NCI-H748 (cell line): Measurements from ENCODE around the gene CPNE8.

Experiments
- DNase-seq: peaks from one replicate; lab custom pipeline; 2025; ENCODE audit not compliant: unreplicated experiment; lab: John Stamatoyannopoulos, UW

The CPNE8 gene

GRCh38 chr12:38838056-38838850 lies 67.1 kb downstream of the CPNE8 start:
- no peak for DNase-seq

DNA sequence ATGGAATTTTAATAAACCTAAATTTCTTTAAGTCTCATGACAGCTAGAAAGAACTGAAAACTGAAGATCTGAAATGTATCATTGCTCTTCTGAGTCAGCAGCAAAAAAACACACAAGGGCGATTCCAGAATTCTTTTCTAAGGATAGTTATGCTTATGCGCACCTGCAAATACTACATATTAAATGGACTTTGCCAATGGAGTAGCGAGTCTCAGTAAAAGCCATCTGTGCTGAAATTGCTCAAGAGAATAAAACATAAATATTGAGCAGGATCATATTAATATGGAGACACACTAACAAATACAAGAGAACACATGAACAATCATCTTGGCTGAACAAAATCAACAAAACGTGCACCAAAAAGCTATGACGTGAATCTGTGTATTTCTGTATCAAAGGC lies 73.7 kb downstream of the CPNE8 start:
- DNase-seq = no peak

- no peak for DNase-seq
Measured at GRCh38 chr12:38825006-38825405, 80.4 kb downstream of the CPNE8 start.

DNA sequence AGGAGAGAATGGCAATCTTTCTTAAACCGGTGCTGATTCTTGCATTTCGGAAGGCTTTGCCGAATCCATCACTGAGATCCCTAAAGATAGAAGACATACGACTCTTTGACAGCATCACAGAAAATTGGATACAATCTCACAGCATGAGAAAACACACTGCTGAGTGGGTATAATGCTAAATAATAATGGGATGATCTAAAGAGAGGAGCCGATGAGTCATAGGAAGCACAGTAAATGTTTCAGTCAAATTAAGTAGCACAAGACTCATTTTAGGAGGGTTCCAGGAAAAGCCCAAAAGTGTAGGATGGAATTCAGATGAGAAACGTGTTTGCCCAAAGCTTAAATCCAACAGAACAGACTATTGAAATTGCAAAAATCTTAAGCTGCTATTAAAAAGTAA lies 81.7 kb downstream of the CPNE8 start:
- DNase-seq = no peak

GRCh38 chr12:38823314-38823713 lies 82.1 kb downstream of the CPNE8 start:
- DNase-seq = no peak

DNA sequence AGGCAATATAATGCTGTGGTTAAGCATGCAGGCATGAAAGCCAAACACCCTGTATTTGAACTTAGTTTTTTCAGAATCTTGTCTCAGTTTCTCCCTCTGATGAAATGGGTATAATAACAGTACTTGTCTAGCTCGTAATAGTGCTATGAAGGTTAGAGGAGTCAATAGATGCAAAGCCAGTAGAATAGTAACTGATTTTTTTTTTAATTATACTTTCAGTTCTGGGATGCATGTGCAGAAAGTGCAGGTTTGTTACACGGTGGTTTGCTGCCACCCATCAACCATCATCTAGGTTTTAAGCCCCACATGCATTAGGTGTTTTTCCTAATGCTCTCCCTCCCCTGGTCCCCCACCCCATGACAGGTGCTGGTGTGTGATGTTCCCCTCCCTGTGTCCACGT lies 87.4 kb downstream of the CPNE8 start:
- no peak for DNase-seq

GRCh38 chr12:38813923-38814322 lies 91.5 kb downstream of the CPNE8 start:
- DNase-seq = no peak

GRCh38 chr12:38811814-38812356 lies 93.5 kb downstream of the CPNE8 start:
- DNase-seq = no peak

DNA sequence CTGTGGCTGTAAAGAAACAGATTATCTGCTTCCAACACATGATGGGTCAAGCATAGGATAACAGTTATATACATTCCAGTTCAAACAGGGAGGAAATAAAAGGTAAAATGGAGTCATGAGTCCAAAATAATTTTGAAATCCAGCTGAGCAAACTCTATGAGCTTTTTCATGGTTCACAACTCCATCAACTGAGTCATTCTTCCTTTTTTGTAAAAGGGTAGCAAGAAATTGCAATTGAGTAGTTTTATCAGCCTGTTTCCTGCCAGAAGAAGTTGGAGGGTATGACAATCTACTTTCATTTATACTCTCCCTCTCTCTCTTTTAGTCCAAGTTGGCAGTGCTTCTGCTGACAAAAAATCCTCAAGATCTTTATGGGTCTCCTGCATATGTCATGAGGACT lies 95.6 kb downstream of the CPNE8 start:
- no peak for DNase-seq

DNA sequence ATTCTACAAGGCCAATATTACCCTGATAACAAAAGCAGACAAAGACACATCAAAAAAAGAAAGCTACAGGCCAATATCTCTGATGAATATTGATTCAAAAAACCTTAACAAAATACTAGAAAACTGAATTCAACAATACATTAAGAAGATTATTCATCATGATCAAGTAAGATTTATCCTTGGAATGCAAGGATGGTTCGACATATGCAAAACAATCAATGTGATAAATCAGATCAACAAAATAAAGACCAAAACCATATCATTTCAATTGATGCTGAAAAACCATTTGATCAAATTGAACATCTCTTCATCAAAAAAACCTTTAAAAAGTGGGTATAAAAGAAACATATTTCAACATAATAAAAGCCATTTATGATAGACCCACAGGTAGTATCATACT lies 117.3 kb downstream of the CPNE8 start:
- DNase-seq = no peak

DNA sequence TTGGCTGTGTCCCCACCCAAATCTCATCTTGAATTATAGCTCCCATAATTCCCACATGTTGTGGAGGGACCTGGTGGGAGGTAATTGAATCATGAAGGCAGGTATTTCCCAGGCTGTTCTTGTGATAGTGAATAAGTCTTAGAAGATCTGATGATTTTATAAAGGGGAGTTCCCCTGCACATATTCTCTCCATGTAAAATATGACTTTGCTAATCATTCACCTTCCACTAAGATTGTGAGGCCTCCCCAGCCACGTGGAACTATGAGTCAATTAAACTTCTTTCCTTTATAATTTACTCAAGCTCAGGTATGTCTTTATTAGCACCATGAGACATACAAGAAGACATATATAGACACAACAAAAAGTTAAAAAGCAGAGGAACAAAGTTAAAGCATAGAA lies 120.0 kb downstream of the CPNE8 start:
- no peak for DNase-seq

DNA sequence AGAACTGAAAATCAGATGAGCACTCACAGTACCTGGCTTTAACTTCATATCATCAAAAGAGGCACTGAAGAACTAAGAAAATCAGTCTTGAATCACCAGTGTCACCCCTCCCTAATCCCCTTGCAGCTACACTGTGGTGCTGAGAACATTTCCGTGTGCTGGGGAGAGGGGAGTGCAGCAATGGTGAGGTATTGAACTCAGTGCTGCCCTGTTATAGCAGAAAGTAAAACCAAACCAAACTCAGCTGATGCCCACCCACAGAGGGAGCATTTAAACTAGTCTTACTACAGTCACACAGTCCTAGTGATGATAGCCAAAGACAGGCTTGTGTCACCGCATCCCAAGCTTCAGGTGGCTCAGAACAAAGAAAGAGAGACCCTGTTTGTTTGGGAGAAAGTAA lies 122.1 kb downstream of the CPNE8 start:
- DNase-seq = no peak

GRCh38 chr12:38782359-38782758 lies 123.0 kb downstream of the CPNE8 start:
- DNase-seq = no peak

DNA sequence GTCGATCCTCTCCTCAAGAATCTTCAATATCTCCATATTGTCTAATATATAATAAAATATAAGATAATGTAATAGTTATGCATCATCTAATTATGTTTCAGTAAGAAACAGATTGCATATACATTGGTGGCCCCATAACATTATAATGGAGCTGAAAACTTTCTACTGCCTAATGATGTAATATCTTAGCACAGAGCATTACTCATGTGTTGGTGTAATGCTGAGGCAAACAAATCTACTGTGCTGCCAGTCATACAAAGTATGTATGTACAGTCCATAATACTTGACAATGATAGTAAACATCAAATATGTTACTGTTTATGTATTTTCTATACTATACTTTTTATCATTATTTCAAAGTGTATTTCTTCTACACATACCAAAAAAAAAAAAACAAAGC lies 128.7 kb downstream of the CPNE8 start:
- no peak for DNase-seq

- DNase-seq = no peak
Measured at GRCh38 chr12:38775457-38775856, 129.9 kb downstream of the CPNE8 start.

GRCh38 chr12:38772437-38772836 lies 133.0 kb downstream of the CPNE8 start:
- no peak for DNase-seq

- no peak for DNase-seq
Measured at GRCh38 chr12:38771871-38772270, 133.5 kb downstream of the CPNE8 start.

DNA sequence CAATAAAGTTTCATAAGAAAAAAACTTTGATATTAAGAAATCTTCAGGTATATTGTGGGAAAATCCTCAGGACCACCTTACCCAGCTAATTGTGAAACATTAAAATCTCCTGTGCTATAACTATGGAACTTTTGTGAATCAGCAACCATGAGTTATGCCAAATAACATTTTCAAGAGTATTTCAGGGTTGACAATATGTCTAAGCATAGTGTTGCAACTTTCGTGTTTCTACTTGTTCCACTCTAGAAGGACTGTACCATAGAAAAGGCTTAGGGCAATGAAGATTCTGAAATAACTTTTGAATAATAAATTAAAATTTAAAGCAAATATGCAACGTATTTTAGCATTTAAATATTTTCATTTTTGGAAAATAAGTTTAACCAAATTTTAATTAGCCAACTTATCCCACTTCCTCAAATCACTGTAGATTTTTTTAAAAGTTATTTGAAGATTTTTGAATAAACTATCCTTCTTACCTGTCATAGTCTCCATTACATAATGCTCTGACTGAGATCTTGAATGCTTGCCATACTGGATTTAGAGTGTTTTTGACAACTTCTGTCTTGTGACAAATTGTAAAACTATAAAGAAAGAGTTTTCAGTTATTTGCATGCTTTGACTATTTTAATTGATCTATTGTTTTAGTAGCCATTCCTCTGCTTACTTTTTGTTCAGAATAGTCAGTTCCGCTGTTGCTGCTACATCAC lies 143.6 kb downstream of the CPNE8 start:
- DNase-seq = no peak

- DNase-seq = no peak
Measured at GRCh38 chr12:38761111-38761510, 144.3 kb downstream of the CPNE8 start.

DNA sequence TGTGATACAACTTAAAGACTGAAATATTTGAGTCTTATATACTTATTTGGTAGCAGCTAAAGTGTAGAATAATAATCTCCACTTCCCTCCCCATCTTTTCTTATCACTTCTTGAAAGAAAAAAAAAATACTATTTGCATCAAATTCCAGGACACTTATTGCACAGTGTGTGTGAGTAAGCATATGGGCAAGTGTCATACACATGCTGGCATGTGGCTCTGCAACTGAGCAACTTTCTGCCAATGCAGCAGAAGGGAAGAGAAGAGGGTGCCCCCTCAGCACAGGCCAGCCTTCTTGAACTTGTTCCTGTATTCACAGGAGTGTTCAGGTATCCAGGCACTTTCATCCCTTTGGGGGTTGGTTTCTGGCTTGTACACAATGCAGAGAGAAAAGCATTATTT lies 145.8 kb downstream of the CPNE8 start:
- DNase-seq = no peak

GRCh38 chr12:38746744-38747143 lies 158.6 kb downstream of the CPNE8 start:
- DNase-seq = no peak

- no peak for DNase-seq
Measured at GRCh38 chr12:38745601-38746000, 159.8 kb downstream of the CPNE8 start.
